ENCODE measurements around the gene LPCAT1.
"Not testable (repeated sequence)": the region's sequence is repeated elsewhere in the genome, so short reads cannot be mapped to it uniquely, and the experiment has no call there.

The LPCAT1 gene

DNA sequence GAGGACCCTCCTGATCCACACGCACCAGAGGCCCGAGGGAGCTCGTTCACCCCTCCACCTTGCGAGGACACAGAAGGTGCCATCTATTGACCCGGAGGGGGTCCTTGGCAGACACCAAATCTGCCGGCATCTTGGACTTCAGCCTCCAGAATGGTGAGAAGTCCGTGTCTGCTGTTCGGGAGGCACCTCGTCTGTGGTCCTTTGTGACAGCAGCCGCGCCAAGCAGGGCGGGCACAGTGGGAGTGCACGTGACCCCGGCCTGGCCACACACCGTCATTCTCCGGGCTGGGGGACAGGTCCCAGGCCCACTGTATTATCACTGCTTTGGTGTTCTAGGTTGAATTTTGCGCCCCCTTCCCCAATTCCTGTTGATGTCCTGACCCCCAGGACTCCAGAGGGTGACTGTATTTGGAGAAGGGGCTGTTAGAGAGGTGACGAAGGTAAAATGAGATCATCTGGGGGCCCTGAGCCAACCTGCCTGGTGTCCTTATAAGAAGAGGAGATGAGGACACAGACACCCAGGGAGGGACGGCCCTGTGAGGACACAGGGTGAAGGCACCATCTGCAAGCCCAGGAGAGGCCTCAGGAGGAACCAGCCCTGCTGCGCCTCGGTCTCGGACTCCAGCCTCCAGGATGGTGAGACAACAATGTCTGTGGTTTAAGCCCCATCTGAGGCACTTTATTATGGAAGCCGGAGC is 15.7 kb downstream of the LPCAT1 start:
- DNase-seq (ENCODE audit: low spot score) = no peak
- in situ Hi-C loops (cut with MboI; ENCODE audit: low sequenced_read_pairs, unreplicated experiment) = no loop called here
- TF ChIP-seq, protein P1, sequence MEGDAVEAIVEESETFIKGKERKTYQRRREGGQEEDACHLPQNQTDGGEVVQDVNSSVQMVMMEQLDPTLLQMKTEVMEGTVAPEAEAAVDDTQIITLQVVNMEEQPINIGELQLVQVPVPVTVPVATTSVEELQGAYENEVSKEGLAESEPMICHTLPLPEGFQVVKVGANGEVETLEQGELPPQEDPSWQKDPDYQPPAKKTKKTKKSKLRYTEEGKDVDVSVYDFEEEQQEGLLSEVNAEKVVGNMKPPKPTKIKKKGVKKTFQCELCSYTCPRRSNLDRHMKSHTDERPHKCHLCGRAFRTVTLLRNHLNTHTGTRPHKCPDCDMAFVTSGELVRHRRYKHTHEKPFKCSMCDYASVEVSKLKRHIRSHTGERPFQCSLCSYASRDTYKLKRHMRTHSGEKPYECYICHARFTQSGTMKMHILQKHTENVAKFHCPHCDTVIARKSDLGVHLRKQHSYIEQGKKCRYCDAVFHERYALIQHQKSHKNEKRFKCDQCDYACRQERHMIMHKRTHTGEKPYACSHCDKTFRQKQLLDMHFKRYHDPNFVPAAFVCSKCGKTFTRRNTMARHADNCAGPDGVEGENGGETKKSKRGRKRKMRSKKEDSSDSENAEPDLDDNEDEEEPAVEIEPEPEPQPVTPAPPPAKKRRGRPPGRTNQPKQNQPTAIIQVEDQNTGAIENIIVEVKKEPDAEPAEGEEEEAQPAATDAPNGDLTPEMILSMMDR (IDR thresholded peaks at IDR 0.05; ENCODE audit: borderline replicate concordance, control extremely low read depth, extremely low read depth, insufficient read depth, missing control alignments) = no peak

DNA sequence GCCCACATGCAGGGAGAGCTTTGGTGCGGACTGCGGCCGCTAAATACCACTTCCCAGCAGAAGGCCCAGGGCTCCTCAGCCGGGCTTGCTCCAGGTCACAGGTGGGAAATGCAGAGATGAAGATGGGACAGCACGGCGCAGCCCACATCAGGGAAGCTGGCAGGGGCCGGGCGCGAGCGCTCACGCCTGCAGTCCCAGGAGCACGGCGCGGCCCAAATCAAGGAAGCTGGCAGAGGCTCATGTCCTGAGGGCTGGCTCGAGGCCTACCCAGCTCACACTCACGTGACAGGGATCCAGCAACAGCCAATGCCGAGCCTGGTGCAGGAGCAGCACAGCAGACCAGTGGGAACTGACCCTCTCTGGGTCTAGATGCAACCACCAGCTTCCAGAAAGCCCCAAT is 16.3 kb downstream of the LPCAT1 start:
- TF ChIP-seq, protein P1 (IDR thresholded peaks at IDR 0.05; ENCODE audit: borderline replicate concordance, control extremely low read depth, extremely low read depth, insufficient read depth, missing control alignments) = no peak
- DNase-seq (ENCODE audit: low spot score) = no peak
- in situ Hi-C loops (cut with MboI; ENCODE audit: low sequenced_read_pairs, unreplicated experiment) = no loop called here

DNA sequence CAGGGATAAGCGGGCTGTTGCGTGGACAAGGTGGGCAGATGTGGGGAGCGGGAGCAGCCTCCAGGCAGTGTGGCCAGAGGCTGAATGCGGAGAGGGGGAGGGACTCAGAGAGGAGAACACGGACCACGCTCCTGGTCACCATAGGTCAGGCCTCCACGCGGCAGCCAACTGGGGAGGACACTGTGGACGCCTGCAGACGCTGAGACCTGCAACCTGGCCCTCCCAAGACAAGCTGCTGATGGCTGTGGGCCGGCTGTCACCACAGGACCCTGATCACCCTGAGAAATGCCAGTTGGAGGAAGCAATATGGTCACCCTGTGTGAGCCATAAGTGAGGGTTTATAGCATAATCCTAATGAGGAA is 16.8 kb downstream of the LPCAT1 start:
- TF ChIP-seq, protein P1 (IDR thresholded peaks at IDR 0.05; ENCODE audit: borderline replicate concordance, control extremely low read depth, extremely low read depth, insufficient read depth, missing control alignments) = no peak
- DNase-seq (ENCODE audit: low spot score) = no peak
- in situ Hi-C loops (cut with MboI; ENCODE audit: low sequenced_read_pairs, unreplicated experiment) = no loop called here

DNA sequence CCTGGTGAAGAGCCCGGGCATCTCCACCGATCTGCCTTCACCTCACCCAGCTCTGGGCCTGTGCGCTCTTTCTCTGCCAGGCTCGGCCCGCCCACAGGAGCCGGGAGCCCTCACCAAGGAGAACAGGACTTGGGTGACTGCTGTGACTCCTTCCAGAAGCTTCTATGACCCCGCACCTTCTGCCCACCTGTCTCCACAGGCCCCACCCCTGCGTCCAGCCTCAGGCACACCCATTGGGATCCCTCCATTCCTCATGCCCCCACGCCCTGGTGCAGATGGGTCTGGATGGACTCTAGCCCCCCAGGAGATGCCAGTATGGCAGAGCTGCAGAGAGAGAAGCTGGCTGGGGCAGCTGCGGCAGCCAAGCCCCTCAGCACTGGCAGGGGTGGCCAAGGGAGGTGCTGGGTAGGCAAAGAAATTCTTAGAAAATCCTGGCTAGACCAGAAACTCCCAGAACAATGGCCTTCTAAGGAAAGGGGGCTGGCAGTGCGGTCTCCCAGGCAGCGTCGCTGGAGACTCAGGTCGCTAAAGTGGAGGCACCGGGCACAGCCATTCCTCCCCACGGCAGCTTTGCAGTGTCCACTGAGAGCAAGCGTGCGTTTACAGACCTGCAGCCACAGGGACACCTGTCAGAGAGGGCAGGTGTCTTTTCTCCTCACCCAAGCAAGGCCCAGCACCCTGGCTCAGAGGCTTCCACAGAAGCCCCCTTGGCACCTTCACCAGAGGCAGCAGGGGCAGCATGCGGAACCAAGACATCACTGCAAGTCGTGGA is 17.3 kb downstream of the LPCAT1 start:
- TF ChIP-seq, protein P1 (IDR thresholded peaks at IDR 0.05; ENCODE audit: borderline replicate concordance, control extremely low read depth, extremely low read depth, insufficient read depth, missing control alignments) = no peak
- no peak for DNase-seq (ENCODE audit: low spot score)
- in situ Hi-C loops (cut with MboI; ENCODE audit: low sequenced_read_pairs, unreplicated experiment) = no loop called here

DNA sequence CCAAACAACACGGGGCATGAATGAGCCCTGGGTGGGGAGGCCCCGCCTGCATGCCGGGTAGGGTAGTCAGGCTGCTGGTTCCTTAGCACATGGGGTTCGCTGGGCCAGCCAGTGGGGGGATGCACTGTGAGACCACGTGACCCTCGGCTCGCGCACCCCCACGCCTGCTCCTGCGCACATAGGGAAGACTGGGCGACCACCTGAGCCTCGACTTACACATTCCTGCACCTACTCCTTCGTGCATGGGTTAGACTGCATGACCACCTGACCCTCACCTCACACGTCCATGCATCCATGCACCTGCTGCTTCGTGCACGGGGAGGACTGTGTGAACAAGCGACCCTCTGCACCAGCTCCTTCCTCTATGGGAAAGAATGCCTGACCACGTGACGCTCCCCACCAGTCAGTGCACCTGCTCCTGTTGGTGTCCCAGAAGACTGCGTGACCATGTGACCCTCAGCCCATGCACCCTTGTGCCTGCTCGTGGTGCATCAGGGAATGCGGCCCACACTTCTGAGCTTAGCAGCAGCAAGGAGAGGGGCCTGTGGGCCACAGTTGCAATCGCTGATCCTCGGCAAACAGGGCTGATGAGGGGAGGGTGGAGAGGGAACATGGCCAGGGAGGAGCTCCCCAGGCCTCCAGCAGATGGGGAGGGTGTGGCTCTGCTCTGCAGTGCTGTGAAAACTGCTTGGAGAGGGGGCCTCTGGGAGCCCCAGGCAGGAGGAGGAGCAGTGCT is 18.1 kb downstream of the LPCAT1 start:
- in situ Hi-C loops (cut with MboI; ENCODE audit: low sequenced_read_pairs, unreplicated experiment) = no loop called here
- TF ChIP-seq, protein P1 (IDR thresholded peaks at IDR 0.05; ENCODE audit: borderline replicate concordance, control extremely low read depth, extremely low read depth, insufficient read depth, missing control alignments) = no peak
- no peak for DNase-seq (ENCODE audit: low spot score)

DNA sequence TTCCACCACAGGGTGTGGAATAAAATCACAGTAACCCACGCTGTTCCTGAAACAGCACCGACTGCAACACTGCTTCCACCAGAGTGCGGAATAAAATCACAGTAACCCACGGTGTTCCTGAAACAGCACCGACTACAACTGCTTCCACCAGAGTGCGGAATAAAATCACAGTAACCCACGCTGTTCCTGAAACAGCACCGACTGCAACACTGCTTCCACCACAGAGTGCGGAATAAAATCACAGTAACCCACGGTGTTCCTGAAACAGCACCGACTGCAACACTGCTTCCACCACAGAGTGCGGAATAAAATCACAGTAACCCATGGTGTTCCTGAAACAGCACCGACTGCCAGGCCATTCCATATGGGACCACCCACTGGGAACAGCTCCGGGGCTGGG is 18.7 kb downstream of the LPCAT1 start:
- in situ Hi-C loops (cut with MboI; ENCODE audit: low sequenced_read_pairs, unreplicated experiment); DNase-seq (ENCODE audit: low spot score): not testable (repeated sequence)

DNA sequence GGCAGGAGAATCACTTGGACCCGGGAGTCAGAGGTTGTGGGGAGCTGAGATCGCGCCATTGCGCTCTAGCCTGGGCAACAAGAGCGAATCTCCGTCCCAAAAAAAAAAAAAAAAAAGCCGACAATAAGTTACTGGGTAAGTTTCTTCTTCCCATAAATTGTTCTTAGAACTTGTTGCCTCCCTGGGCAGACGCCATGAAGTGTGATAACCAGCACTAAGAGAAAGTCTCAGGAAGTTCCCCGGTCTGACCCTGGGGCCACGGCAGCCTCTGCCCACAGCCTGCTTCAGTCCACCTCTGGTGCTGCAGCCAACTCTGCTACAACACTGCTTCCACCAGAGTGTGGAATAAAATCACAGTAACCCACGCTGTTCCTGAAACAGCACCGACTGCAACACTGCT is 19.1 kb downstream of the LPCAT1 start:
- DNase-seq (ENCODE audit: low spot score) = no peak
- TF ChIP-seq, protein P1 (IDR thresholded peaks at IDR 0.05; ENCODE audit: borderline replicate concordance, control extremely low read depth, extremely low read depth, insufficient read depth, missing control alignments) = no peak
- in situ Hi-C loops (cut with MboI; ENCODE audit: low sequenced_read_pairs, unreplicated experiment) = no loop called here

All from GM13976 (cell line).